ENCODE data around the gene SENP5. TPM values are rescaled to one million over a fixed set of nuclear protein-coding genes. Genes with fewer than 3 reads are reported as not detected.
A peak's percentile ranks its signal among the peaks of the same experiment; 100 is the strongest.

The SENP5 gene
- total RNA-seq, 6 experiments from 2014 or later: 13.0 to 21.9 (median 15.3) TPM

DNA sequence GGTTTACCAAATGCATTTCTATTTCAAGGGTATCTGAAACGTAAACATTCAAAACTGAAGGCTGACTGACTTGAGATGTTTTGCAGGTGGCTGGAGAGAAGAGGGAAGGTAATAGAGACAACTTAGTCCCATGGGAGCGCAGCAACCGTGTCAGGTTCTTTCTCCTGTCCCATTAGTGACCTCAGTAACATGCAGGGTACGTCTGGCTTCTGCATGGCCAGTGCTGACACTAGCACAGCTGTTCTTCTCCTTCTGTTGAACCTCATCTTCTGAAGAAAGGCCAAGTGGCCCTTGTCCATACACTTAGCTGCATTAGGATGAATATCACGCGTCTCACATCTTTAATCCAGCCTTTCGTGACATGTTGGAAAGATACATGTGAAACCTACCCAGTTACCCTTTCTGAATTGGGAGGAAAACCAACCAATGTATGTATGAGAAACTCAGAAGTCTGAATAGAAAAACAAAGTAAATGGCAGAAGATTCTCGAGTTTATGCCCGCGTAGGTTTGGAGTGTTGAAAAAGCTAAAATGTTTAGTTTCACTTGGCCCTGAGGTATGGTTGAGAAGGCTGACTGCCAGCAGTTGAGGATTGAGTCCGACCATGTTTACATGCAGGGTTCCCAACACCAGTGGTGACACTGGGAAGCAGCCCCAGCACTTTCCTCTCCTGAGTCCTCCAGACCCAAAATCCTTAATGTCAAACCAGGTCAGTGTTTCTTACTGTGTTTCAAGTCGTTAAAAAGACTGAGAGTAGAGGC lies 64.3 kb downstream of the SENP5 start:
- ATAC-seq (peak in 2 of 4 donors; percentile 14 to 19), DNase-seq (no peak)
- peaks cover 0 to 77% (median 34%) of the 10 kb centered on the region in 4 donors for H3K36me3 ChIP-seq
- no peak overlapping the region for H3K4me3 ChIP-seq
- no peaks in the 10 kb centered on the region for H3K4me1 ChIP-seq
- H3K27me3 ChIP-seq: no peaks in the 10 kb centered on the region
- intact Hi-C loops (cut with DNase I): no loop called here
- H3K9me3 ChIP-seq: no peaks in the 10 kb centered on the region
- TF ChIP-seq, protein P1, sequence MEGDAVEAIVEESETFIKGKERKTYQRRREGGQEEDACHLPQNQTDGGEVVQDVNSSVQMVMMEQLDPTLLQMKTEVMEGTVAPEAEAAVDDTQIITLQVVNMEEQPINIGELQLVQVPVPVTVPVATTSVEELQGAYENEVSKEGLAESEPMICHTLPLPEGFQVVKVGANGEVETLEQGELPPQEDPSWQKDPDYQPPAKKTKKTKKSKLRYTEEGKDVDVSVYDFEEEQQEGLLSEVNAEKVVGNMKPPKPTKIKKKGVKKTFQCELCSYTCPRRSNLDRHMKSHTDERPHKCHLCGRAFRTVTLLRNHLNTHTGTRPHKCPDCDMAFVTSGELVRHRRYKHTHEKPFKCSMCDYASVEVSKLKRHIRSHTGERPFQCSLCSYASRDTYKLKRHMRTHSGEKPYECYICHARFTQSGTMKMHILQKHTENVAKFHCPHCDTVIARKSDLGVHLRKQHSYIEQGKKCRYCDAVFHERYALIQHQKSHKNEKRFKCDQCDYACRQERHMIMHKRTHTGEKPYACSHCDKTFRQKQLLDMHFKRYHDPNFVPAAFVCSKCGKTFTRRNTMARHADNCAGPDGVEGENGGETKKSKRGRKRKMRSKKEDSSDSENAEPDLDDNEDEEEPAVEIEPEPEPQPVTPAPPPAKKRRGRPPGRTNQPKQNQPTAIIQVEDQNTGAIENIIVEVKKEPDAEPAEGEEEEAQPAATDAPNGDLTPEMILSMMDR (IDR thresholded peaks at IDR 0.05): no peak
- TF ChIP-seq POLR2A (IDR thresholded peaks at IDR 0.05): no peak
- H3K27ac ChIP-seq: no peak overlapping the region
- WGBS (ENCODE audit: insufficient coverage, low coverage, low lambda C conversion rate, missing lambda C conversion rate): 89% methylated on average over 11 of the region's 12 CpGs

DNA sequence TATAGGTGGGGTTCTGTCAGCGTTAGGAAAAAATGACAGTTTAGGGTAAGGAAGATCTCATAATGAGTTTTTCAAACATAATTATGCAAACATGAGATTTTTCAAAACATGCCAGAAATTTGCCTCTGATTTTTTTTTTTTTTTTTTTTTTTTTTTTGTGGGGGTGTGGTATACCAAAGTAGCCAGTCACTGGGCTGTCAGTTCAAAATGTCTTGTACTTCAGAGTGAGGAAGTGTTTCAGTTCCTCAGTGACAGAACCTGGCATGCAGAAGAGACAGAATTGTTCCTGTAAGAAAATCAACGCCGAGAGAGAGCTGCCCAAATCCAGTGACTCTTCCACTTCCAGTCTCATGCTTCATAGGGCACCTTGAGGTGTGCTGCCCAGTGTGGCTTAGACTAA lies 64.9 kb downstream of the SENP5 start:
- Histone ChIP-seq H3K4me1 (no peaks in the 10 kb centered on the region), H3K4me3 (no peak overlapping the region), H3K27me3 (no peaks in the 10 kb centered on the region), H3K9me3 (no peaks in the 10 kb centered on the region), H3K36me3 (peaks cover 0 to 83% (median 40%) of the 10 kb centered on the region in 4 donors), H3K27ac (no peak overlapping the region)
- WGBS (ENCODE audit: insufficient coverage, low coverage, low lambda C conversion rate, missing lambda C conversion rate): 78% methylated on average over 3 of the region's 3 CpGs
- DNase-seq (no peak), ATAC-seq (peak in 3 of 4 donors; percentile 21 to 48 (median 34))
- intact Hi-C loops (cut with DNase I): no loop called here
- TF ChIP-seq, protein P1 (IDR thresholded peaks at IDR 0.05): no peak
- TF ChIP-seq POLR2A (IDR thresholded peaks at IDR 0.05): no peak

DNA sequence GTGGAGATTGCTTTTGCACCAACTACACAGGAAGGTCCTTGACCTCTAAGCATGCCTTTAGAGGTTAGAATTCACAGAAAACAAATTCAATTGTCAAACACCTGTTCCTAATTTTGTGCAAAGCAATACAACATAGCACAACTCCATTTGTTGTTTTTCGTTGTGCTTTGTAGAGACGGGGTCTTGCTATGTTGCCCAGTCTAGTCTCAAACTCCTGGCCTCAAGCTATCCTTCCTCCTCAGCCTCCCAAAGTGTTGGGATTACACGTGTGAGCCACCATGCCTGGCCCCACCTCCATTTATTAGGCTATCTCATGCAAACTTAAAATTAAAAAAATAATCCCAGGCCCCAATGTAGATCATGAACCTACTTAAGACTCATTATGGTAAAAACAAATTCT lies 68.6 kb downstream of the SENP5 start:
- intact Hi-C loops (cut with DNase I): no loop called here
- Histone ChIP-seq H3K4me3 (no peak overlapping the region), H3K27me3 (no peaks in the 10 kb centered on the region), H3K4me1 (peaks cover 0 to 12% (median 3%) of the 10 kb centered on the region in 4 donors), H3K9me3 (no peaks in the 10 kb centered on the region), H3K36me3 (peaks cover 0 to 80% (median 37%) of the 10 kb centered on the region in 4 donors), H3K27ac (no peak overlapping the region)
- WGBS (ENCODE audit: insufficient coverage, low coverage, low lambda C conversion rate, missing lambda C conversion rate): 100% methylated on average over 2 of the region's 3 CpGs
- TF ChIP-seq POLR2A (IDR thresholded peaks at IDR 0.05): no peak
- ATAC-seq: no peak
- no peak for DNase-seq

DNA sequence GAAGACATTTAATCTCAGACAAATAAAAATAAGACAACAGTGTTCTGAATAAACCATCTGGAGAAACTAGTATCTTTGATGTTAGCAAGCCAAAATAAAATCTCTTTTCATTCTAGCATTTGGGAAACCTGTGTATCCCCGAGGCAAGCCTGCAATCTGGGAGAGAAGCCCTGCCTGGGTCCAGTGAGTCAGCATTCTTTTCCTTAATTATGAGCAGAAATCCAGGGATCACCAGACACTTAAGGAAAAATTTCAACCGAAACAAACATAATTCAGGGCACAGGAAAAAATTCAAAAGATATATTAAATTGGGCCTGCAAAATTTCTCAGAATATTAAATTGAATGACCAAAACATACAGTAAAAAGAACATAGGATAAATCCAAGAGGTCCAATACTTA lies 70.4 kb downstream of the SENP5 start:
- H3K36me3 ChIP-seq: peaks cover 0 to 65% (median 34%) of the 10 kb centered on the region in 4 donors
- intact Hi-C loops (cut with DNase I): no loop called here
- 93% methylated on average over 2 of the region's 2 CpGs for WGBS (ENCODE audit: insufficient coverage, low coverage, low lambda C conversion rate, missing lambda C conversion rate)
- TF ChIP-seq, protein P1 (IDR thresholded peaks at IDR 0.05): no peak
- no peak for TF ChIP-seq POLR2A (IDR thresholded peaks at IDR 0.05)
- H3K4me3 ChIP-seq: no peak overlapping the region
- no peak for ATAC-seq
- no peak for DNase-seq
- H3K27ac ChIP-seq: no peak overlapping the region
- H3K9me3 ChIP-seq: no peaks in the 10 kb centered on the region
- no peaks in the 10 kb centered on the region for H3K27me3 ChIP-seq
- H3K4me1 ChIP-seq: peaks cover 0 to 15% (median 4%) of the 10 kb centered on the region in 4 donors

DNA sequence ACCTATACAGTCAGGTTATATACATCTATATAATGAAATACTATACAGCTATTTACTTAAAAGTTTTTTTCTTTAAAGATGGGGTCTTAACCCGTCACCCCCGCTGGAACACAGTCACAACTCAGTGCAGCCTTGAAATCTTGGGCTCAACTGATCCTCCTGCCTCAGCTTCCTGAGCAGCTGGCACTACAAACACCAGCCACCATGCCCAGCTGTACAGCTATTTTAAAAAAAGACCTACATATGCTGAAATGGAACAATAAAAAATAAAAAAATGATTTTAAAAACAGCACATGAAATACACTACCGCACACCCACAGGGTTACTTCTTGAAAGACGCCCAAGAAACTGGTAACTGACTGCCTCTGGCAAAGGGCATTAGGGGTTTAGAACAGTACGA lies 70.9 kb downstream of the SENP5 start:
- TF ChIP-seq POLR2A (IDR thresholded peaks at IDR 0.05): no peak
- TF ChIP-seq, protein P1 (IDR thresholded peaks at IDR 0.05): no peak
- Histone ChIP-seq H3K4me3 (no peak overlapping the region), H3K9me3 (no peaks in the 10 kb centered on the region), H3K27ac (no peak overlapping the region), H3K27me3 (no peaks in the 10 kb centered on the region), H3K36me3 (peaks cover 0 to 60% (median 34%) of the 10 kb centered on the region in 4 donors), H3K4me1 (peaks cover 0 to 19% (median 5%) of the 10 kb centered on the region in 4 donors)
- ATAC-seq: no peak
- WGBS (ENCODE audit: insufficient coverage, low coverage, low lambda C conversion rate, missing lambda C conversion rate): 88% methylated on average over 5 of the region's 5 CpGs
- no peak for DNase-seq
- intact Hi-C loops (cut with DNase I): no loop called here

All from right lobe of liver (tissue), 6 donors.